Ishikawa (cell line): ENCODE results near the gene GDI2.

Experiments used
- CEBPB ChIP-seq: IDR thresholded peaks from 2 replicates; pipeline ENCODE4 v1.6.1; 2012
- CREB1 ChIP-seq: IDR thresholded peaks from 2 replicates; pipeline ENCODE4 v1.6.1; 2012; ENCODE audit warnings: low read depth
- EGR1 ChIP-seq: IDR thresholded peaks from 2 replicates; pipeline ENCODE4 v1.6.1; 2012
- EP300 ChIP-seq: IDR thresholded peaks from 2 replicates; pipeline ENCODE4 v1.6.1; 2012; ENCODE audit warnings: borderline replicate concordance
- FOXM1 ChIP-seq: IDR thresholded peaks from 2 replicates; pipeline ENCODE4 v1.6.1; 2012; ENCODE audit warnings: low read depth, borderline replicate concordance
- NFIC ChIP-seq: IDR thresholded peaks from 2 replicates; pipeline ENCODE4 v1.6.1; 2012
- RAD21 ChIP-seq: IDR thresholded peaks from 2 replicates; pipeline ENCODE4 v1.6.1; 2012; ENCODE audit warnings: low read depth
- TAF1 ChIP-seq: IDR thresholded peaks from 2 replicates; pipeline ENCODE4 v1.6.1; 2012; ENCODE audit warnings: low read depth, mild to moderate bottlenecking
- TCF12 ChIP-seq: IDR thresholded peaks from 2 replicates; pipeline ENCODE4 v1.6.1; 2012; ENCODE audit warnings: low read depth
- TEAD4 ChIP-seq: IDR thresholded peaks from 2 replicates; pipeline ENCODE4 v1.6.1; 2012
- YY1 ChIP-seq: IDR thresholded peaks from 2 replicates; pipeline ENCODE4 v1.6.1; 2012; ENCODE audit warnings: low read depth
- ZBTB7A ChIP-seq: IDR thresholded peaks from 2 replicates; pipeline ENCODE4 v1.6.1; 2012; ENCODE audit warnings: low read depth
- TF ChIP-seq, protein P1 (sequence below): IDR thresholded peaks from 2 replicates; pipeline ENCODE4 v1.6.1; 2012
- TF ChIP-seq, protein P2 (sequence below): IDR thresholded peaks from 2 replicates; pipeline ENCODE4 v1.6.1; 2012; ENCODE audit warnings: low read depth, mild to moderate bottlenecking
- TF ChIP-seq, protein P3 (sequence below): IDR thresholded peaks from 2 replicates; pipeline ENCODE4 v1.6.1; 2012

Gene GDI2

DNA sequence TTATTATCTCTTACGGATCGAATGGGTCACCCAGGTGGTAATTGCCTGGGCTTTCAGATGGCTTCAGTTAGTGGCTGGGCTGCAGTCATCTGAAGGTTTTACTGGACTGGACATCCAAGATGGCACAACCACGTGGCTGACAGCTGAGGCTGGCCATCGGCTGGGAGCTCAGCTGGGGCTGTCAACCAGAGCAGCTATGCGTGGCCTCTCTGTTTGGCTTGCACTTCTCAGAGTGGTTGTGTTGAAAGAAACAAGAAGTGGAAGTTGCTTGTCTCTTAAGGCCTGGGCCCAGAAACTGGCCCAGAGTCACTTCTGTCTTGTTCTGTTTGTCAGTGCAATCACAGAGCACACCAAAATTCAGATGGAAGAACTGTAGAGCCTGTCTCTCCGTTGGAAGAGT lies 5.7 kb upstream of the GDI2 start:
- TF ChIP-seq RAD21 (no peak), CEBPB (no peak), TAF1 (no peak), EGR1 (no peak), FOXM1 (no peak), YY1 (no peak), ZBTB7A (no peak), TCF12 (no peak), EP300 (no peak)
- TF ChIP-seq, protein P1, sequence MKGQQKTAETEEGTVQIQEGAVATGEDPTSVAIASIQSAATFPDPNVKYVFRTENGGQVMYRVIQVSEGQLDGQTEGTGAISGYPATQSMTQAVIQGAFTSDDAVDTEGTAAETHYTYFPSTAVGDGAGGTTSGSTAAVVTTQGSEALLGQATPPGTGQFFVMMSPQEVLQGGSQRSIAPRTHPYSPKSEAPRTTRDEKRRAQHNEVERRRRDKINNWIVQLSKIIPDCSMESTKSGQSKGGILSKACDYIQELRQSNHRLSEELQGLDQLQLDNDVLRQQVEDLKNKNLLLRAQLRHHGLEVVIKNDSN: no peak

GRCh38 chr10:5818048-5818331 lies 4.8 kb upstream of the GDI2 start:
- TF ChIP-seq, protein P2, sequence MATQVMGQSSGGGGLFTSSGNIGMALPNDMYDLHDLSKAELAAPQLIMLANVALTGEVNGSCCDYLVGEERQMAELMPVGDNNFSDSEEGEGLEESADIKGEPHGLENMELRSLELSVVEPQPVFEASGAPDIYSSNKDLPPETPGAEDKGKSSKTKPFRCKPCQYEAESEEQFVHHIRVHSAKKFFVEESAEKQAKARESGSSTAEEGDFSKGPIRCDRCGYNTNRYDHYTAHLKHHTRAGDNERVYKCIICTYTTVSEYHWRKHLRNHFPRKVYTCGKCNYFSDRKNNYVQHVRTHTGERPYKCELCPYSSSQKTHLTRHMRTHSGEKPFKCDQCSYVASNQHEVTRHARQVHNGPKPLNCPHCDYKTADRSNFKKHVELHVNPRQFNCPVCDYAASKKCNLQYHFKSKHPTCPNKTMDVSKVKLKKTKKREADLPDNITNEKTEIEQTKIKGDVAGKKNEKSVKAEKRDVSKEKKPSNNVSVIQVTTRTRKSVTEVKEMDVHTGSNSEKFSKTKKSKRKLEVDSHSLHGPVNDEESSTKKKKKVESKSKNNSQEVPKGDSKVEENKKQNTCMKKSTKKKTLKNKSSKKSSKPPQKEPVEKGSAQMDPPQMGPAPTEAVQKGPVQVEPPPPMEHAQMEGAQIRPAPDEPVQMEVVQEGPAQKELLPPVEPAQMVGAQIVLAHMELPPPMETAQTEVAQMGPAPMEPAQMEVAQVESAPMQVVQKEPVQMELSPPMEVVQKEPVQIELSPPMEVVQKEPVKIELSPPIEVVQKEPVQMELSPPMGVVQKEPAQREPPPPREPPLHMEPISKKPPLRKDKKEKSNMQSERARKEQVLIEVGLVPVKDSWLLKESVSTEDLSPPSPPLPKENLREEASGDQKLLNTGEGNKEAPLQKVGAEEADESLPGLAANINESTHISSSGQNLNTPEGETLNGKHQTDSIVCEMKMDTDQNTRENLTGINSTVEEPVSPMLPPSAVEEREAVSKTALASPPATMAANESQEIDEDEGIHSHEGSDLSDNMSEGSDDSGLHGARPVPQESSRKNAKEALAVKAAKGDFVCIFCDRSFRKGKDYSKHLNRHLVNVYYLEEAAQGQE: no peak
- TF ChIP-seq, protein P3, sequence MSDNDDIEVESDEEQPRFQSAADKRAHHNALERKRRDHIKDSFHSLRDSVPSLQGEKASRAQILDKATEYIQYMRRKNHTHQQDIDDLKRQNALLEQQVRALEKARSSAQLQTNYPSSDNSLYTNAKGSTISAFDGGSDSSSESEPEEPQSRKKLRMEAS: no peak
- TF ChIP-seq CEBPB (no peak), FOXM1 (no peak), TEAD4 (no peak), RAD21 (no peak), TCF12 (no peak), CREB1 (no peak), EP300 (no peak), ZBTB7A (no peak), YY1 (no peak), TAF1 (no peak), NFIC (no peak)

DNA sequence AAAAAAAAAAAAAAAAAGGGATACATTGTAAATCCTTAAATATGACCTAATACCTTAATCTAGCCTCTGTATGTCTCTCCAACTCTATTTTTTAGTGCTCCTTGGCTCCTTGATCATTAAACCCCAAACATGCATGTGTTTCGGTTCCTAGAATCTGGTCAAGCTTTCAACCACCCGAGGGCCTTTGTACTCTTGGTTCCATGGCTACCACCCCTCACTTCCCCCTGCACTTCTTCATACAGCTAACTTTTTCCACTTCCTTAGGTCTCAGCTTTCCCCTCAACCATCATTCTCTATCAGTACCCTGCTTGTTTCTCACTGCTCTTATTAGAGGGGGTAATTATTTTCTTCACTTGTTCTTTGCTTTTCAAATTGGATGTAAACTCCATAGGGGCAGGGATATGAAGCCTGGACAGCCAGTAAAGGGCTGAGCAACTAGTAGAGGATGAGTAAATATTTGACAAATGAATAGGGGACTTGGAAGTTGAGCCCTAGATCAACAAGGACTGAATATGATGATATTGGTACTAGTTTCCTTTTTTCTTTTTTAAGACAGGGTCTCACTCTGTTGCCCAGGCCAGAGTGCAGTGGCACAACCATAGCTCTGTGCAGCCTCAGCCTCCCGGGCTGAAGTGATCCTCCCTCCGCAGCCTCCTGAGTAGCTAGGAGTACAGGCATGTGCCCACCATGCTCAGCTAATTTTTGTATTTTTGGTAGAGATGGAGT lies 4.3 kb upstream of the GDI2 start:
- TF ChIP-seq FOXM1 (no peak), NFIC (no peak), TAF1 (no peak), CREB1 (no peak), EGR1 (no peak), EP300 (no peak), YY1 (no peak), TCF12 (no peak), ZBTB7A (no peak), TEAD4 (no peak), RAD21 (no peak), CEBPB (no peak)
- TF ChIP-seq, protein P2: no peak
- TF ChIP-seq, protein P1: no peak
- TF ChIP-seq, protein P3: no peak

GRCh38 chr10:5816170-5816569 lies 2.9 kb upstream of the GDI2 start:
- TF ChIP-seq EP300 (no peak), CREB1 (no peak), TCF12 (no peak), TEAD4 (no peak), TAF1 (no peak), EGR1 (no peak), NFIC (no peak), CEBPB (no peak), YY1 (no peak), RAD21 (no peak), FOXM1 (no peak), ZBTB7A (no peak)
- TF ChIP-seq, protein P3: no peak
- TF ChIP-seq, protein P1: no peak
- TF ChIP-seq, protein P2: no peak
